Muscle of leg (tissue), 11 donors: Measurements from ENCODE around the gene PRPS2. TPM values are rescaled to one million over a fixed set of nuclear protein-coding genes. Genes with fewer than 3 reads are reported as not detected.

Source experiments
- DNase-seq: peaks from one replicate; pipeline ENCODE4 v3.0.0; 2013
- H3K27ac ChIP-seq: one replicate; pipeline ENCODE4 v1.5.1; 2013; ENCODE audit warnings: mild to moderate bottlenecking, low read length, control low read depth
- H3K27me3 ChIP-seq: one replicate; pipeline ENCODE4 v1.6.1; 2013; ENCODE audit warnings: low read length; ENCODE audit not compliant: control insufficient read depth, insufficient read depth
- H3K36me3 ChIP-seq: one replicate; pipeline ENCODE4 v1.6.1; 2013; ENCODE audit warnings: low read length; ENCODE audit not compliant: control insufficient read depth, insufficient read depth
- H3K4me1 ChIP-seq: one replicate; pipeline ENCODE4 v1.6.1; 2013; ENCODE audit warnings: low read length; ENCODE audit not compliant: control insufficient read depth, insufficient read depth
- H3K4me3 ChIP-seq: one replicate; pipeline ENCODE4 v1.5.1; 2013; ENCODE audit warnings: low read length, control low read depth
- H3K9me3 ChIP-seq: replicated peaks from 2 replicates; pipeline ENCODE4 v1.6.1; 2013; ENCODE audit warnings: low read depth, low read length; ENCODE audit not compliant: control insufficient read depth
- WGBS: methylation state at CpG from one replicate; pipeline ENCODE4 v1.1.5; 2013; ENCODE audit warnings: missing lambda C conversion rate; ENCODE audit not compliant: insufficient coverage; 5-methylcytosine and 5-hydroxymethylcytosine counted together
- polyA plus RNA-seq, 8 donors: library from polyadenylated mRNA; unstranded; fragments of 120-200 nt; gene quantifications; one replicate each; pipeline versions ENCODE4 v1.2.1 to v1.2.3, GENCODE V29; 2013; ENCODE audit warnings: inconsistent platforms in 1 of 8, low replicate concordance in 1 of 8; ENCODE audit not compliant: insufficient read length in 8 of 8, insufficient read depth in 1 of 8
- total RNA-seq: library from RNA; stranded (reverse); fragments of 120-200 nt; gene quantifications from one replicate; pipeline ENCODE4 v1.2.4, GENCODE V29; 2013

The PRPS2 gene
- total and polyA plus RNA-seq, 9 donors, result 7.5 to 15.9 (median 8.9) TPM

DNA sequence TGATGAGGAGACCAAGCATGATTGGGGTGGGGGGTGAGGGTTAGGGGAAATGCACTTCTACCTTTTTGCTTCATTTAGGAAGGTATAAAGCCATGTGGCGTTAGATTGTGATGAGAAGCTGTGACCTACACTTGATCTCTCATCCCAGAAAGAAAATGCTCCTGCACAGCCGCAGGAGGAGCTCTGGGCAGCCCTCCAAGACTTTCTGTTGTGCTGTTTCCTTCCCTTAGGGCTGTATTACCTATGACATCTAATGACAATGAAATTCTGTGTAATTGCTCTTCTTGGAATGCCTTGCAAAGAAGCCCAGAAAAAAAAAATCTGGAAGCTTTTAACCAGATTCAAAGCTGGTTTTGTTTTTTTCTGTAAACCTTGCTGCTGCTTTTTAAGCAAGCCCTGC, 13.4 kb downstream of the PRPS2 start:
- no peaks in the 10 kb centered on the region for H3K36me3 ChIP-seq
- no peaks in the 10 kb centered on the region for H3K9me3 ChIP-seq
- no peak overlapping the region for H3K4me3 ChIP-seq
- H3K4me1 ChIP-seq, result no peaks in the 10 kb centered on the region
- H3K27me3 ChIP-seq, result peaks cover 2% of the 10 kb centered on the region
- WGBS, result 33% methylated on average over 1 of the region's 2 CpGs
- no peak overlapping the region for H3K27ac ChIP-seq
- peak; percentile 20 for DNase-seq

DNA sequence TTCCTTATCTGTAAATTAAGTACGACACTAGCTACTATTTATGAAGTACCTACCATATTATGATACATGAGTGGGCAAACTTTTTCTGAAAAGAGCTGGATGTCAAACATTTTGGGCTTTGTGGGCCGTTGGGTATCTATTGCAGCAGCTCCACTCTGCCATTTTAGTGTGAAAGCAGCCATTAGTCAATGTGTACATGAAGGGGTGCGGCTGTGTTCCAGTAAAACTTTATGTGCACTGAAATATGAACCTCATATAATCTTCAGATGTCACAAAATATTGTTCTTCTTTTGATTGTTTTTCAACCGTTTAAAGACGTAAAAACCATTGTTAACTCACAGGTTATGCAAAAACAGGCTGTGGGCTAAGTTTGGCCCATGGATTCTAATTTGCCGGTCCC, 14.1 kb downstream of the PRPS2 start:
- H3K4me3 ChIP-seq, result no peak overlapping the region
- no peaks in the 10 kb centered on the region for H3K9me3 ChIP-seq
- H3K27ac ChIP-seq, result no peak overlapping the region
- H3K4me1 ChIP-seq, result no peaks in the 10 kb centered on the region
- H3K36me3 ChIP-seq, result no peaks in the 10 kb centered on the region
- 63% methylated on average over 4 of the region's 6 CpGs for WGBS
- no peak for DNase-seq
- no peaks in the 10 kb centered on the region for H3K27me3 ChIP-seq

DNA sequence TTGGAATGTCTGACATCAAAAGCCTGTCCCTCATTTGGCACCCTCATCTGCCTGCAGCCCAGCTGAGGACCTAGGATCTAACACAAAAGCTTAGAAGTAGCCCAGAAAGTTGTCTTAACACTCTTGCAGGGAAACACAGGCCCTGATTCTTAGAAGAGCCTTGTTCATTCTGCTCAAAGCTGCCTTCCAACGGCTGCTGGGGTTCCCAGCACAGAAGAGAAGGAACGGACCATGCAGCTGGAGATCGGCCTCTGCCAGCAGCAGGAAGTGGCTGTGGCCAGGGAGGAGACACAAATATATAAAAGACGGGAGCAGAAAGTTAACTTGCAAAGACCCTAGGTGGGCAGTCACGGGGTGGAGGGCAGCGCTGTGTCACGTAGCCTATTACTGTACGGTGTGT, 20.4 kb downstream of the PRPS2 start:
- 61% methylated on average over 8 of the region's 8 CpGs for WGBS
- Histone ChIP-seq H3K27ac (no peak overlapping the region), H3K9me3 (no peaks in the 10 kb centered on the region), H3K27me3 (peaks cover 5% of the 10 kb centered on the region), H3K4me3 (no peak overlapping the region), H3K4me1 (no peaks in the 10 kb centered on the region), H3K36me3 (no peaks in the 10 kb centered on the region)
- peak; percentile 15 for DNase-seq

DNA sequence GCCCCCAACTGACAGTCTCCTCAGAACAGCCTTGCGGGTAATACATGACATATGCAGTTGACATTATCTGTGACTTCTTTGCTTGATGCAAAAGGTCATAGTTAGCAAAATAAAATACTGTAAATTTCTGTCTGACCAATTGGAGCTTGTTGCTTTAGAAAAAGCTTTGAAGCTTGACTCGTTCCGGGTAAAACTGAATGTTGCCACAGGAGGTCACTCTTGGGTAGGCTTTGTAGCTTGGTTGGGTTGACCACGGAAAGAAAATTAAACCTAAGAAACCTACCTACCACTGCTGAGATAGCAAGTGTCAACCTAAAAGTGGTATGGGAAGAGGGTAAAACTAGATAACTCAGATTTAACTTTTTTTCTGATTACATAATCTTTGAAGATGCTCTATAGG, 23.2 kb downstream of the PRPS2 start:
- no CpG with 5 or more reads among the region's 4 CpGs for WGBS
- DNase-seq, result peak; percentile 41

DNA sequence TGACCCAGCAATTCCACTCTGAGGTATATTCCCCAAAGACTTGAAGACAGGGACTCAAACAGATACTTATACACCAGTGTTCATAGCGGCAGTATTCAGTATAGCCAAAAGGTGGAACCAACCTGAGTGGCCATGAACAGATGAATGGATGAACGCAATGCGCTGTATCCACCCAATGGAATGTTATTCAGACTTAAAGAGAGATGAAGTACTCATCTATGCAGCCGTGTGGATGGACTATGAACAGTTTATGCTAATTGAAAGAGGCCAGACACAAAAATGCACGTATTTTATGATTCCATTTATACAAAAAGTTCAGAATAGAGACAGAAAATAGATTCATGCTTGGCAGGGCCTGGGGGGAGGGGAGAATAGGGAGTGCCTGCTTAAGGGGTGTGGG, 26.3 kb downstream of the PRPS2 start:
- DNase-seq, result no peak
- WGBS, result 75% methylated on average over 2 of the region's 5 CpGs
- no peaks in the 10 kb centered on the region for H3K4me1 ChIP-seq

More for the DNA sequence above, 23.2 kb downstream of the PRPS2 start:
- Histone ChIP-seq H3K4me3 (no peak overlapping the region), H3K36me3 (no peaks in the 10 kb centered on the region), H3K27me3 (peaks cover 7% of the 10 kb centered on the region), H3K4me1 (no peaks in the 10 kb centered on the region), H3K9me3 (no peaks in the 10 kb centered on the region), H3K27ac (no peak overlapping the region)

DNA sequence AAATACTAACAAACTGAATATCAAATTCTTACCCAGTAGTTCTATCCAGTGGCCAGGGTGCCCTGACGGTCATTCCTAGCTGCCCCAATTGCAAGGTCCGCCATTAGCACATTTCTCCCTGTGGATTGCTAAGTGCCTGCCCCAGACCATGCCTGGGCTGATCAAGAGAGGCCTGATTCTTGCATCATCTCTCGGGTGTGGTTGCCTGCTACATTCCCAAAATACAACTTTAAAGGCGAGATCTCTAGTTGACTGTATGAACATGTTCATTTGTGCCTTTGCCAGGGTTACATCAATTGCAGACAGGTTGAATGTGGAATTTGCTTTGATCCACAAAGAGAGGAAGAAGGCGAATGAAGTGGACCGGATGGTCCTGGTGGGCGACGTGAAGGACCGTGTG, 28.0 kb downstream of the PRPS2 start:
- Histone ChIP-seq H3K9me3 (no peaks in the 10 kb centered on the region), H3K27me3 (peaks cover 5% of the 10 kb centered on the region), H3K27ac (no peak overlapping the region), H3K36me3 (no peaks in the 10 kb centered on the region), H3K4me1 (no peaks in the 10 kb centered on the region), H3K4me3 (no peak overlapping the region)
- DNase-seq, result no peak
- WGBS, result 96% methylated on average over 7 of the region's 9 CpGs

More for the DNA sequence above, 26.3 kb downstream of the PRPS2 start:
- H3K36me3 ChIP-seq, result no peaks in the 10 kb centered on the region
- no peaks in the 10 kb centered on the region for H3K9me3 ChIP-seq
- H3K27me3 ChIP-seq, result peaks cover 5% of the 10 kb centered on the region
- no peak overlapping the region for H3K27ac ChIP-seq
- H3K4me3 ChIP-seq, result no peak overlapping the region

DNA sequence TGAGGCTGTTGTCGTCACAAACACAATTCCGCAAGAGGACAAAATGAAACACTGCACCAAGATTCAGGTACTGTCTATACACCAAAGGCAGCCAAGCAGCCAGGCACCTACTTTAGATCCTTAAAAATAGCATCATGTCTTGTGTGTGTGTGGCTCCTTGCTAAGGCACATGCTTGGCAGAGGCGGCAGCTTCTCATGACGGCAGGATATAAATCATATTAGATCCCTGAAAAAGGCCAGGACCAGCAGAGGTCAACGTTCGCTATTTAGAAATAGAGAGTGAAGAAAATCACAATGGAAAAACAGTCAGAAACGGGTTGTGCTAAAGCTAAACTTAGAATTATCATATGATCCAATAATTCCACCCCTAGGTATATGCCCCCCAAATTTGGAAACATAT, 29.5 kb downstream of the PRPS2 start:
- H3K27ac ChIP-seq, result no peak overlapping the region
- peaks cover 7% of the 10 kb centered on the region for H3K27me3 ChIP-seq
- no peaks in the 10 kb centered on the region for H3K4me1 ChIP-seq
- H3K36me3 ChIP-seq, result no peaks in the 10 kb centered on the region
- no peaks in the 10 kb centered on the region for H3K9me3 ChIP-seq
- 90% methylated on average over 2 of the region's 7 CpGs for WGBS
- no peak for DNase-seq
- no peak overlapping the region for H3K4me3 ChIP-seq

DNA sequence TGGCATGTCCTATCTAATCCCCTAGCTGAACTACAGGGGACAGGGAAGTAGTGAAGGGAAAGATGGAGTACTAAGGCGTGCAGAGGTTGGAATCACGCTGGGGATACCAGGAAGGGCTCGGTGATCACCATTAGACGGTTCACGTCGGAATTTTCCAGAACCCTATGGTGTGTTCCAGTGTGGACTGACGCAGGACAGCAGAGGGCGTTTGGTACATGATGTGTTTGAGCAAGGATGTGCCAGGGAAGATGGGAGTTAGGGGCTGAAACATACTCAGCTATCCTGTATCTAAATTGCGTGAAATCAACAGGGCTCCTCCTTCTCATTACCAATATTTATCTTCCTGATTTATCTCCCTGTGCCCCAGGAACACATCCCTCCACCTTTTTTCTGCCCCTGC, 33.7 kb downstream of the PRPS2 start:
- peaks cover 11% of the 10 kb centered on the region for H3K27me3 ChIP-seq
- no peaks in the 10 kb centered on the region for H3K9me3 ChIP-seq
- H3K4me1 ChIP-seq, result no peaks in the 10 kb centered on the region
- DNase-seq, result no peak
- H3K36me3 ChIP-seq, result no peaks in the 10 kb centered on the region
- no peak overlapping the region for H3K27ac ChIP-seq
- 91% methylated on average over 7 of the region's 9 CpGs for WGBS
- H3K4me3 ChIP-seq, result no peak overlapping the region

DNA sequence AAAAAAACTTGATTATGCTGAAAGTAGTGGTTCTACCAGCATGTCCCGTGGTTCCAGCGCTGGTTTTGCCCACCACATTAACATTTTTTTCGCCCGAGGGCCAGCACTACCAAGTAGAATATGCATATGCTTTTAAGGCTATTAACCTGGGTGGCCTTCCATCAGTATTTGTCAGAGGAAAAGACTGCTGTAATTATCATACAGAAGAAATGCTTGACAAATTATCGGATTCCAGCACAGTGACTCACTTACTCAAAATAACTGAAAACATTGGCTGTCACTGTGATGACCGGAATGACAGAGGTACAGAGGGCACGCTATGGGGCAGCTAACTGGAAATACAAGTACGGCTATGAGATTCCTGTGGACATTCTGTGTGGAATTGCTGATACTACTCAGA, 34.6 kb downstream of the PRPS2 start:
- H3K27ac ChIP-seq, result no peak overlapping the region
- no peak overlapping the region for H3K4me3 ChIP-seq
- H3K4me1 ChIP-seq, result no peaks in the 10 kb centered on the region
- H3K9me3 ChIP-seq, result no peaks in the 10 kb centered on the region
- no peaks in the 10 kb centered on the region for H3K36me3 ChIP-seq
- WGBS, result 76% methylated on average over 3 of the region's 8 CpGs
- H3K27me3 ChIP-seq, result peaks cover 10% of the 10 kb centered on the region
- no peak for DNase-seq

DNA sequence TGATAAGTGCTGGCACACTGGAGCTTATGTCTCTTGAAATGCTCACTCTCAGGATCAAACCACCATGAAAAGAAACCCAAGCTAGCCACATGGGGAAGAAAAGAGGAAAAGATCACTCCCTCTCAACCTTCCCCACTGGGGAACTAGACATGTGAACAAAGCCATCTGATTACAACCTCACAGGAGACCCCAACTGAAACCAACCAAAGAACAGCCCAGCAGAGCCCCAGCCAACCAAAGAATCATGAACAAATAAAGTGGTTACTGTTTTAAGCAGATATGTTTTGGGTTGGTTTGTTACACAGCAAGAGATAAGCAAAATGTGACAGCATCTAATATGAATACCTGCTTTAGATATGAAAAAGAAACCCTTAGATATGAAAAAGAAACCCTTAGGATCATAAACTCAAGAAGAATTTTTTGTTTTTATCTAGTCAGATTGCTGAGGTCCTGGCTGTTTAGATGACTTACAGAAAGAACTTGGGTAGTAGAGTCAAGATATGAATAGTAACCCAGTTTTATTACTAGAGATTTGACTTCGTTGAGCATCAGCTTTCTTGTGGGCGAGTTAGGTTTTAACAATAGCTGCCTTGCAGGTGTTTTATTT, 52.0 kb downstream of the PRPS2 start:
- WGBS, result no CpG with 5 or more reads among the region's 2 CpGs

More for the DNA sequence above, 52.0 kb downstream of the PRPS2 start:
- H3K4me1 ChIP-seq, result no peaks in the 10 kb centered on the region
- no peak overlapping the region for H3K27ac ChIP-seq
- no peak overlapping the region for H3K4me3 ChIP-seq
- DNase-seq, result no peak
- no peaks in the 10 kb centered on the region for H3K36me3 ChIP-seq
- no peaks in the 10 kb centered on the region for H3K9me3 ChIP-seq
- peaks cover 3% of the 10 kb centered on the region for H3K27me3 ChIP-seq
